PC-3 (cell line): Measurements from ENCODE around the gene GPR18. TPM values are rescaled to one million over a fixed set of nuclear protein-coding genes. Genes with fewer than 3 reads are reported as not detected.

Experiments used
- ATAC-seq: fragments of 200-7000 bp; cut with Tn5 transposase; 2 replicates; pipeline ENCODE4 v1.9.1; 2020; ENCODE audit warnings: mild to moderate bottlenecking, moderate library complexity
- BruUV-seq: library from RNA; stranded (reverse); fragments of 400-500 nt; replicated peaks from 2 replicates; lab custom pipeline; 2021; lab: Mats Ljungman, UMichigan
- CTCF ChIA-PET: fragments of 300-600 bp; sonication (Branson Sonifier 250); formaldehyde crosslinking; loops from one replicate; lab custom pipeline; 2022; ENCODE audit warnings: antibody characterized with exemption; lab: Charles Lee
- POLR2A ChIA-PET: fragments of 300-600 bp; sonication (Branson Sonifier 250); formaldehyde crosslinking; loops from one replicate; lab custom pipeline; 2022; ENCODE audit warnings: antibody characterized with exemption; ENCODE audit not compliant: unreplicated experiment; lab: Charles Lee
- DNase-seq: peaks from one replicate; pipeline ENCODE4 v3.0.0-alpha.2; 2015
- H2AFZ ChIP-seq: fragments of 300-600 bp; sonication (generic); 2 replicates; pipeline ENCODE4 v1.6.0; 2016; ENCODE audit warnings: antibody characterized with exemption, low read length
- H3F3A ChIP-seq: fragments of 300-600 bp; sonication (generic); one replicate; pipeline ENCODE4 v1.6.0; 2017; ENCODE audit warnings: antibody characterized with exemption, low read length, control low read depth, mild to moderate bottlenecking; ENCODE audit not compliant: unreplicated experiment
- H3K27ac ChIP-seq: fragments of 300-600 bp; sonication (generic); 2 replicates; pipeline ENCODE4 v1.5.1; 2016; ENCODE audit warnings: mild to moderate bottlenecking, low read length
- H3K27me3 ChIP-seq: fragments of 300-600 bp; sonication (generic); 2 replicates; pipeline ENCODE4 v1.6.1; 2016; ENCODE audit warnings: low read length, mixed read lengths
- H3K36me3 ChIP-seq: fragments of 300-600 bp; sonication (generic); 2 replicates; pipeline ENCODE4 v1.6.1; 2016; ENCODE audit warnings: low read depth, mixed run types, low read length, mixed read lengths
- H3K4me1 ChIP-seq: fragments of 300-600 bp; sonication (generic); 2 replicates; pipeline ENCODE4 v1.5.1; 2016; ENCODE audit warnings: low read length; ENCODE audit not compliant: insufficient read depth
- H3K4me2 ChIP-seq: fragments of 300-600 bp; sonication (generic); 2 replicates; pipeline ENCODE4 v1.6.0; 2016; ENCODE audit warnings: low read length
- H3K4me3 ChIP-seq: fragments of 300-600 bp; sonication (generic); 2 replicates; pipeline ENCODE4 v1.5.1; 2016; ENCODE audit warnings: mild to moderate bottlenecking, low read length, mixed read lengths
- H3K79me2 ChIP-seq: fragments of 300-600 bp; sonication (generic); 2 replicates; pipeline ENCODE4 v1.6.1; 2017; ENCODE audit warnings: low read length, mixed read lengths
- H3K9ac ChIP-seq: fragments of 300-600 bp; sonication (generic); 2 replicates; pipeline ENCODE4 v1.6.0; 2016; ENCODE audit warnings: mild to moderate bottlenecking, low read length
- H3K9me2 ChIP-seq: fragments of 300-600 bp; sonication (generic); replicated peaks from 2 replicates; pipeline ENCODE4 v1.6.1; 2016; ENCODE audit warnings: mixed run types, low read length, mixed read lengths
- H3K9me3 ChIP-seq: fragments of 300-600 bp; sonication (generic); 2 replicates; pipeline ENCODE4 v1.6.1; 2016; ENCODE audit warnings: low read length, mixed read lengths
- H4K20me1 ChIP-seq: fragments of 300-600 bp; sonication (generic); 2 replicates; pipeline ENCODE4 v1.6.1; 2016; ENCODE audit warnings: low read length, mixed read lengths
- EZH2 ChIP-seq: fragments of 300-600 bp; sonication (generic); IDR thresholded peaks from one replicate; pipeline ENCODE4 v1.6.1; 2017; ENCODE audit warnings: antibody characterized with exemption, mild to moderate bottlenecking, low read length; ENCODE audit not compliant: unreplicated experiment
- EZH2phosphoT487 ChIP-seq: fragments of 300-600 bp; sonication (generic); IDR thresholded peaks from 2 replicates; pipeline ENCODE4 v1.6.1; 2018; ENCODE audit warnings: mild to moderate bottlenecking, antibody characterized with exemption, low read length, borderline replicate concordance
- intact Hi-C: fragments of 100-400 bp; cut with micrococcal nuclease; formaldehyde crosslinking; loops from 2 replicates; pipeline ENCODE4 v1.9.0; 2023
- total RNA-seq: library from RNA; depleted of rRNA; stranded (reverse); fragments of >200 nt; gene quantifications from 2 replicates; pipeline ENCODE4 v1.2.3, GENCODE V29; 2014
- TF ChIP-seq, protein P1 (sequence below): fragments of 300-600 bp; sonication (generic); conservative IDR thresholded peaks from 2 replicates; pipeline ENCODE4 v1.5.1; 2017; ENCODE audit warnings: antibody characterized with exemption, low read depth, mild to moderate bottlenecking, low read length

GPR18 gene
- total RNA-seq, 1 experiment from 2014 or later, result not detected

DNA sequence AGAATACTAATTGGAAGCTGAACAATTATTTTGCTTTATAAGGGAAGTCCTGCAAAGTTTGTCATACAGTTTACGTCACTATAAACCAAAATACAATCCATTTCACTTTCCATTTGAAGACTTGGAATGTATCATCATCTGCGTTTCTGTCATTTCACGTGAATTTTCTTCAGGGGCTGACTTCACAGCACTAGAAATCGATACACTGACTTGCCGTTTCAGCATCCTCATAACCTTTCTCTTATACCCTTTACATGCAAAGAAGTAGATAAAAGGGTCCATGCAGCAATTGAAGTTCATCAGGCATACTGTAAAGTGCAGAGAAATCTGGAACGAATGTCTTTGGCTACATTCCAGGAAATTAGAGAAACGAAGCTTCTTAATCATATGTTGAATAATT lies 36.8 kb upstream of the GPR18 start:
- Histone ChIP-seq H3K9me3 (no peaks in the 10 kb centered on the region), H4K20me1 (no peaks in the 10 kb centered on the region), H3K4me3 (no peak overlapping the region), H3K27me3 (no peaks in the 10 kb centered on the region), H3K4me1 (no peaks in the 10 kb centered on the region), H3K4me2 (no peak overlapping the region), H3K36me3 (no peaks in the 10 kb centered on the region), H2AFZ (no peak overlapping the region), H3F3A (no peaks in the 10 kb centered on the region), H3K27ac (no peak overlapping the region), H3K9ac (no peak overlapping the region), H3K79me2 (no peaks in the 10 kb centered on the region), H3K9me2 (no peaks in the 10 kb centered on the region)
- ATAC-seq (no peak), DNase-seq (no peak)
- no peak for TF ChIP-seq EZH2phosphoT487
- TF ChIP-seq, protein P1, sequence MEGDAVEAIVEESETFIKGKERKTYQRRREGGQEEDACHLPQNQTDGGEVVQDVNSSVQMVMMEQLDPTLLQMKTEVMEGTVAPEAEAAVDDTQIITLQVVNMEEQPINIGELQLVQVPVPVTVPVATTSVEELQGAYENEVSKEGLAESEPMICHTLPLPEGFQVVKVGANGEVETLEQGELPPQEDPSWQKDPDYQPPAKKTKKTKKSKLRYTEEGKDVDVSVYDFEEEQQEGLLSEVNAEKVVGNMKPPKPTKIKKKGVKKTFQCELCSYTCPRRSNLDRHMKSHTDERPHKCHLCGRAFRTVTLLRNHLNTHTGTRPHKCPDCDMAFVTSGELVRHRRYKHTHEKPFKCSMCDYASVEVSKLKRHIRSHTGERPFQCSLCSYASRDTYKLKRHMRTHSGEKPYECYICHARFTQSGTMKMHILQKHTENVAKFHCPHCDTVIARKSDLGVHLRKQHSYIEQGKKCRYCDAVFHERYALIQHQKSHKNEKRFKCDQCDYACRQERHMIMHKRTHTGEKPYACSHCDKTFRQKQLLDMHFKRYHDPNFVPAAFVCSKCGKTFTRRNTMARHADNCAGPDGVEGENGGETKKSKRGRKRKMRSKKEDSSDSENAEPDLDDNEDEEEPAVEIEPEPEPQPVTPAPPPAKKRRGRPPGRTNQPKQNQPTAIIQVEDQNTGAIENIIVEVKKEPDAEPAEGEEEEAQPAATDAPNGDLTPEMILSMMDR, result no peak
- TF ChIP-seq EZH2, result no peak
- intact Hi-C loops, result no loop called here
- POLR2A ChIA-PET, result no interaction called here
- CTCF ChIA-PET, result no interaction called here
- BruUV-seq, result no TSS peak

DNA sequence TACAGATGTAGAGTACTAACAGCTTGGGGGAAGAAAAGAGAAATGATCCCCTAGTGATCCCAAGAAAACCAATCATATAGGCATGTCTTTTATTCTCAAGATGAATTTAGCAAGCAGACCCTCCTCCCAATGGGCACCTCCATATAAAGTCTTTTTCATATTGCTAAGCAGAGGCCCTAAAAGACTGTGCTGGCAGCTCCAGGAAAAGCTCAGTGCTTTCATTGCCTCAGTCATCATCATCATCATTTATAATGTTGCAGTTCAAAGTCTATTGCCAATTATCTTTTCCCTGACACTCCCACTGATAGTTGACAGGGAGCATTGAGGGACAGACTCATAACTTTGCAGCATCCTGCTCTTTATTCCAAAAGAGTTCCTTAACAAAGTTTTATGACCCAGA lies 36.0 kb upstream of the GPR18 start:
- no TSS peak for BruUV-seq
- Histone ChIP-seq H3K4me1 (no peaks in the 10 kb centered on the region), H3K4me3 (no peak overlapping the region), H3K27me3 (no peaks in the 10 kb centered on the region), H3K4me2 (no peak overlapping the region), H3K9me3 (no peaks in the 10 kb centered on the region), H3K9me2 (no peaks in the 10 kb centered on the region), H3K27ac (no peak overlapping the region), H2AFZ (no peak overlapping the region), H3K9ac (no peak overlapping the region), H3K36me3 (no peaks in the 10 kb centered on the region), H3K79me2 (no peaks in the 10 kb centered on the region), H3F3A (no peaks in the 10 kb centered on the region), H4K20me1 (no peaks in the 10 kb centered on the region)
- DNase-seq, result no peak
- no peak for ATAC-seq
- CTCF ChIA-PET, result no interaction called here
- intact Hi-C loops, result no loop called here
- TF ChIP-seq EZH2 (no peak), EZH2phosphoT487 (no peak)
- TF ChIP-seq, protein P1, result no peak
- POLR2A ChIA-PET, result no interaction called here

DNA sequence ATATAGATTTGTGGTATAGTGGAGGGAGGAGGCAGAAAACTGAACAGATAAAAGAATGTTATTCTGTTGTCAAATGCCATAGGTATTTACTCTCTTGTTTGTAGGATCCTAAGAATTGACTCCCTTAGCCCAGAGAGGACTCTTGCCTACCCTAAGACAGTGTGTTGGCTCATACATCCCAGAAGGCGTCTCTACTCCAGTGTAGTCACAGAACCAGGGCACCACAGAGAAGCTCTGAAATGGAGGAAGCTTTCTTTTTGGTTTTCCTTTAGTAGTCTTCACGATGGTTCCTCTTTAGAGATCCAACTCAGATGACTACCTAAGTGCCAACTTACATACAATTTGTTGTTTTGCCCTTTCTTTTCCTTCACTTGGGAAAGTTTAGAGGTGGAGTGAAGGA lies 35.0 kb upstream of the GPR18 start:
- Histone ChIP-seq H3K27me3 (no peaks in the 10 kb centered on the region), H3K27ac (no peak overlapping the region), H3K4me2 (no peak overlapping the region), H4K20me1 (no peaks in the 10 kb centered on the region), H3K9ac (no peak overlapping the region), H3K4me3 (no peak overlapping the region), H3K9me2 (no peaks in the 10 kb centered on the region), H3K36me3 (no peaks in the 10 kb centered on the region), H3K9me3 (no peaks in the 10 kb centered on the region), H3K79me2 (no peaks in the 10 kb centered on the region), H2AFZ (no peak overlapping the region), H3F3A (no peaks in the 10 kb centered on the region), H3K4me1 (no peaks in the 10 kb centered on the region)
- no peak for TF ChIP-seq EZH2
- DNase-seq, result no peak
- intact Hi-C loops, result no loop called here
- no TSS peak for BruUV-seq
- ATAC-seq, result no peak
- ChIA-PET CTCF (no interaction called here), POLR2A (no interaction called here)
